Mesenteric fat pad (tissue), 1 donor: ENCODE measurements around the gene CNNM2. TPM values are rescaled to one million over a fixed set of nuclear protein-coding genes. Genes with fewer than 3 reads are reported as not detected.
"Not testable (repeated sequence)": the region's sequence is repeated elsewhere in the genome, so short reads cannot be mapped to it uniquely, and the experiment has no call there.

Experiments used
- DNase-seq: peaks from one replicate; pipeline ENCODE4 v3.0.0-alpha.2; 2020; ENCODE audit warnings: low spot score
- total RNA-seq: library from RNA; stranded (reverse); fragmentation: NEBNext Ultra II Directional; extraction: Animal tissue kit (Norgen Biotek cat#: 25700); gene quantifications from one replicate; pipeline ENCODE4 v1.2.1, GENCODE V29; 2021
- donor health status: DM: yes; HTN: yes; CAD: no.

CNNM2 gene
- total RNA-seq, 1 donor from 2014 or later, result 3.1 TPM

- DNase-seq, result no peak
Observed at GRCh38 chr10:103102195-103102594, 184.1 kb downstream of the CNNM2 start.

GRCh38 chr10:103103989-103104388 lies 185.9 kb downstream of the CNNM2 start:
- DNase-seq, result no peak

- DNase-seq, result no peak
Observed at GRCh38 chr10:103104721-103105120, 186.6 kb downstream of the CNNM2 start.

- no peak for DNase-seq
Observed at GRCh38 chr10:103105462-103105861, 187.4 kb downstream of the CNNM2 start.

GRCh38 chr10:103106539-103106938 lies 188.4 kb downstream of the CNNM2 start:
- DNase-seq, result no peak

- no peak for DNase-seq
Observed at GRCh38 chr10:103109821-103110220, 191.7 kb downstream of the CNNM2 start.

- no peak for DNase-seq
Observed at GRCh38 chr10:103110407-103110806, 192.3 kb downstream of the CNNM2 start.

- no peak for DNase-seq
Observed at GRCh38 chr10:103111031-103111917, 193.2 kb downstream of the CNNM2 start.

- no peak for DNase-seq
Observed at GRCh38 chr10:103111918-103112877, 194.1 kb downstream of the CNNM2 start.

GRCh38 chr10:103114876-103115275 lies 196.8 kb downstream of the CNNM2 start:
- DNase-seq, result no peak

GRCh38 chr10:103117247-103117646 lies 199.2 kb downstream of the CNNM2 start:
- no peak for DNase-seq

- DNase-seq, result no peak
Observed at GRCh38 chr10:103120546-103120945, 202.5 kb downstream of the CNNM2 start.

GRCh38 chr10:103120977-103121735 lies 203.1 kb downstream of the CNNM2 start:
- no peak for DNase-seq

- no peak for DNase-seq
Observed at GRCh38 chr10:103123282-103124024, 205.4 kb downstream of the CNNM2 start.

- no peak for DNase-seq
Observed at GRCh38 chr10:103124420-103125096, 206.5 kb downstream of the CNNM2 start.

GRCh38 chr10:103125323-103126267 lies 207.5 kb downstream of the CNNM2 start:
- DNase-seq, result no peak

GRCh38 chr10:103127241-103127640 lies 209.1 kb downstream of the CNNM2 start:
- no peak for DNase-seq

- not testable (repeated sequence) for DNase-seq
Observed at GRCh38 chr10:103130180-103130579, 212.1 kb downstream of the CNNM2 start.

GRCh38 chr10:103130910-103131309 lies 212.8 kb downstream of the CNNM2 start:
- no peak for DNase-seq
